Fibroblast of the aortic adventitia (primary cell): ENCODE data around the gene NFKB1. TPM values are rescaled to one million over a fixed set of nuclear protein-coding genes. Genes with fewer than 3 reads are reported as not detected.
A peak's percentile ranks its signal among the peaks of the same experiment; 100 is the strongest.

Experiments
- DNase-seq: peaks from one replicate; pipeline ENCODE4 v3.0.0-alpha.2; 2010; ENCODE audit warnings: low read depth
- H3K4me3 ChIP-seq: 2 replicates; pipeline ENCODE4 v1.5.1; 2011; ENCODE audit warnings: low read depth, mild to moderate bottlenecking, control low read depth, low read length, moderate library complexity
- total RNA-seq: library from RNA; depleted of rRNA; stranded (reverse); fragments of >200 nt; gene quantifications from 2 replicates; pipeline ENCODE4 v1.2.3, GENCODE V29; 2012; ENCODE audit warnings: low replicate concordance
- TF ChIP-seq, protein P1 (sequence below): IDR thresholded peaks from 2 replicates; pipeline ENCODE4 v1.5.1; 2011; ENCODE audit warnings: mild to moderate bottlenecking, low read length, control low read depth, inconsistent platforms; ENCODE audit not compliant: insufficient read depth

Gene NFKB1
- total RNA-seq, 1 donor = 21.3 TPM

DNA sequence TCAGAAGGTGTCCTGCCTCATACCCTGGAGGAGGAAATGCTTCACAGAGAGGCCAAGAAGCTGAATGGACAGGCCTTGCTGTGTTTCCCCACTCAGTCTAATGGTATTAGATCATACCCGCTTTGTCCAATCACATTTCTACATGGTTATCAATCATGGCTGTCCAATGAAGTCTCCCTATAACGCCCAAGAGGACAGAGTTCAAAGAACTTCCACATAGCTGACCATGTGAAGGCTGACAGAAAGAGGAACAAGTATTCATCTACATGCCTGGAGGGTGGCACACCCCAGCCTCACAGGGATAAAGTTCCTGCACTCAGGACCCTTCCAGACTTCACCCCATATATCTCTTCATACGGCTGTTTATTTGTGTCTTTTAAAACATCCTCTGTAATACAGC lies 136.2 kb downstream of the NFKB1 start:
- TF ChIP-seq, protein P1, sequence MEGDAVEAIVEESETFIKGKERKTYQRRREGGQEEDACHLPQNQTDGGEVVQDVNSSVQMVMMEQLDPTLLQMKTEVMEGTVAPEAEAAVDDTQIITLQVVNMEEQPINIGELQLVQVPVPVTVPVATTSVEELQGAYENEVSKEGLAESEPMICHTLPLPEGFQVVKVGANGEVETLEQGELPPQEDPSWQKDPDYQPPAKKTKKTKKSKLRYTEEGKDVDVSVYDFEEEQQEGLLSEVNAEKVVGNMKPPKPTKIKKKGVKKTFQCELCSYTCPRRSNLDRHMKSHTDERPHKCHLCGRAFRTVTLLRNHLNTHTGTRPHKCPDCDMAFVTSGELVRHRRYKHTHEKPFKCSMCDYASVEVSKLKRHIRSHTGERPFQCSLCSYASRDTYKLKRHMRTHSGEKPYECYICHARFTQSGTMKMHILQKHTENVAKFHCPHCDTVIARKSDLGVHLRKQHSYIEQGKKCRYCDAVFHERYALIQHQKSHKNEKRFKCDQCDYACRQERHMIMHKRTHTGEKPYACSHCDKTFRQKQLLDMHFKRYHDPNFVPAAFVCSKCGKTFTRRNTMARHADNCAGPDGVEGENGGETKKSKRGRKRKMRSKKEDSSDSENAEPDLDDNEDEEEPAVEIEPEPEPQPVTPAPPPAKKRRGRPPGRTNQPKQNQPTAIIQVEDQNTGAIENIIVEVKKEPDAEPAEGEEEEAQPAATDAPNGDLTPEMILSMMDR = no peak
- DNase-seq = no peak
- no peak overlapping the region for H3K4me3 ChIP-seq

DNA sequence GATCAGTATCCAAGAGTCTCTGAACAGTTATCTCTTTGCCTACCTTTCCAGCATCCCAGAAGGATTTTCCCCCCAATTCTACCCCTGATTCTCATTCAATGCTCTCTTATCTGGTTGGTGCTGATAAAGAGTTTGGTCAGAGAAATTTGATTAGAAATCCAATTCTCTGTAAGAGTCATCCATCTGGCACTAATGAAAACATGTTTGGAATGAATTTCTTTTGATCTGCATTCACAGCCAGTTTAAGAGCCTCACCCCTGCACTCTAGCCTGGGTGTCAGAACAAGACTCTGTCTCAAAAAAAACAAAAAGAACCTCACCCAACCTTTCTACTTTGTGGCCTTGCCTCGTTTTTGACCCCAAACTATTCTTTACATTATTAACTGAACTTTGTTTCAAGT lies 137.5 kb downstream of the NFKB1 start:
- no peak overlapping the region for H3K4me3 ChIP-seq
- peak; percentile 51 for DNase-seq
- TF ChIP-seq, protein P1 = no peak

DNA sequence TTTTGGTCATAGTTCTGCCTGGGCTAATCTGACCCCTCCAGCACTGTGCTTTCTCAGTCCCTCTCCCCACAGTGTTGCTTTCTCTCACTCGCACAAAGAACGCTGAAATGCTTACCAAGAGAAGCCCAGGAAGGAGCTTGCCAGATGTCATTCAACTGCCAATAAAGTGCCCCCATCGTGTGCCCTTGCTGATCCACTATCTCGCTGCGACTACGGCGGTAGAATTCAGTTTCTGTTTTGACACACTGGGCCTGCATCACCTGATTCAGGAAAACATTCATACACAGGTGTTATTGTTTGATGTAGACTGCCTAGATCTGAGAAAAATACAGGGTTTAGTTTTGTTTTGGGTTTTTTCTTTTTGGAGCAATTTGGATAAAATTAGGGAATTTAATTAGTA lies 138.4 kb downstream of the NFKB1 start:
- no peak overlapping the region for H3K4me3 ChIP-seq
- no peak for DNase-seq
- TF ChIP-seq, protein P1 = no peak

DNA sequence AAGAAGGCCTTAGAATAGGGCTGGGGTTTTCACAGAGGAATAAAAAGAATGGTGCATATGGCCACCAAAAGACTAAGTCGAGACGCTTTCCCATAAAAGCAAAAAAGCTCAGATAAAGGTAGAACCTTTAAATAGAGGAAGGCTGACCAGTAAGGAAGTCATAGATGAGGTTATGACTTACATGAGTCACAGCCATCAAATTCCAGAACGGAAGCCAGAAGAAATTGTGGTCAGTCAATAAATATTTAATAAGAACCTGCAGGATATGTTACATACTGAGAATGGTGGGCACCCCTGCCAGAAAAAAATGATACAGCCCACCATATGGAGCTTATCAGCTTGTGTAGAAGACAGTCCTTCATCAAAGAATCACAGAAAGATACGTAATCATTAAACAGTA lies 139.5 kb downstream of the NFKB1 start:
- peak; percentile 58 for DNase-seq
- TF ChIP-seq, protein P1 = no peak

DNA sequence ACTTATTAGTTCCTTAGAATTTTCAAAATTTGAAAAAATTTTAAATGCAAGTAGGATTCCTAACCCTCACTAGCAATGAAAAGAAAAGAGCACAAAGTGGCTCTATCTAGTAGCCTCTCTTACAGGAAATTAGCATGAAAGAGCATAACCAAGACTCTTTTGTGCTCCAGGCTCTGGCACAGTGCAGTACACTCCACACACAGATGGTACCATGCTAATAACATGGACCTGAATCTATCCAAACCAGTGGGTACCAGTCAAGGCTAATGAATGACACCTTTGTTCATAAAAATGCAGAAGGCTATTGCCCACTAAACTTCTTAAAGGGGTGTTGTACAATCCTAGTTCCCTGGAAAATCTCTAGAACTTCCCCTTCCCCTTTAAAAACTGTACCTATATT lies 140.6 kb downstream of the NFKB1 start:
- TF ChIP-seq, protein P1 = no peak
- no peak for DNase-seq
- H3K4me3 ChIP-seq = no peak overlapping the region

More for the DNA sequence above, 139.5 kb downstream of the NFKB1 start:
- H3K4me3 ChIP-seq = no peak overlapping the region

DNA sequence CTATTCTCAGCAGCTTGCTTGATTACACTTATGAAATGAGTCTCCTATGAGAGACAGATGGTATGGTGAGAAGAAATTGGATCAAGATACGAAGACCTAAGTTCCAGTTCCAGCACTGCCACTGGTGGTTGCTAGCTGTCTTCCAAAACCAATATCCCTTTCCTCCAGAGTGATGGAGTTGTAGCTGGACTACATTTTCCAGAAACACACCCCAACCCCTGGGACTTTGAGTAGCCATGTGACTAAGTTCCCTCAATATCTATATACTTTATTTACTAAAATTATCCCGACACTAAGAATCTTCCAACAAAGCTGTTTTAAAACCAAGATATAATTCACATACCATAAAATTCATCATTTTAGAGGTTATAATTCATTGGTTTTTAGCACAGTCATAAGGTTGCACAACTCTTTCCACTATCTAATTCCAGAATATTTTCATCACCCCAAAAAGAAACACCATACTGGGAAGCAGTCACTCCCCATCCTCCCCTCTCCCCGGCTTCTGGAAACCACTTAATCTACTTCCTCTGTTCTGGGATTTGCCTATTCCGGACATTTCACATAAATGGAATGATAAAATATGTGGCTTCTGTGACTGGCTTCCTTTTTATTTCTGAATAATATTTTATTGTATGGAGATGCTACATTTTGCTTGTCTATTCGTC lies 141.6 kb downstream of the NFKB1 start:
- peak; percentile 88 for DNase-seq
- TF ChIP-seq, protein P1 = no peak
- H3K4me3 ChIP-seq = no peak overlapping the region

DNA sequence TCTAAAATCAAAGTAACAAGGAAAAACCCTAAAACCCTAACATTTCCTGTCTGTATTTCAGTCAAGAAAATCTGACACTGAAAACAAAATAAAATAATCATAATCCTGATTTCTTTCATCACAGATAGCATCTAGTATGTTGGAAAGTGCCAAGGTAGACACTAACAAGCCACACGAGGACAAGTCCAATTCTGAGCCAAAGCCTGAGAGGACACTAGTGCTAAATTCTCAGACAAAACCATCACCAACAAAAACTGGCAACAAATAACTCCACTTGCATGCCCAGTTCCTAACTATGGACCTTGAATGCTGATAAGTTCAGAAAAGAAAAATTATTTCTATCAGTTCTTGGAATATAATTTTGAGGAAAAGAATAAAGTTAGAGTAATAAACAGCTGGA lies 146.0 kb downstream of the NFKB1 start:
- TF ChIP-seq, protein P1 = no peak
- DNase-seq = no peak
- H3K4me3 ChIP-seq = no peak overlapping the region
